Measurements from ENCODE around the gene CD1C. TPM values are rescaled to one million over a fixed set of nuclear protein-coding genes. Genes with fewer than 3 reads are reported as not detected.

The CD1C gene
- total RNA-seq, 1 donor from 2014 or later, result not detected

DNA sequence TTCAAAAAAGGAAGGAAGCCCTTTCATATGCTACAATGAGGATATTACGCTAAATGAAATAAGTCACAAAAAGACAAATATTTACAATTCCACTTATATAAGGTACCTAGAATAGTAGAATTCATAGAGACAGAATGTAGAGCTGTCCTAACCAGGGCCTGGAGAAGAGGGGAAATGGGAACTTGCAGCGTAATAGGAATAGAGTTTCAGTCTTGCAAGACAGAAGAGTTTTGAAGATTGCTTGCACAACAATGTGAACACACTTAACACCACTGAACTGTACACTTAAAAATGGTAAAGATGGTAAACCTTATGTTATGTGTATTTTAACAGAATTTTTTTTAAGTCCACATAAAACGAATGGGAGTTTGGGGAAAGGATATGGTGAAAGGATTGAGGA lies 38.7 kb downstream of the CD1C start:
- TF ChIP-seq, protein P1, sequence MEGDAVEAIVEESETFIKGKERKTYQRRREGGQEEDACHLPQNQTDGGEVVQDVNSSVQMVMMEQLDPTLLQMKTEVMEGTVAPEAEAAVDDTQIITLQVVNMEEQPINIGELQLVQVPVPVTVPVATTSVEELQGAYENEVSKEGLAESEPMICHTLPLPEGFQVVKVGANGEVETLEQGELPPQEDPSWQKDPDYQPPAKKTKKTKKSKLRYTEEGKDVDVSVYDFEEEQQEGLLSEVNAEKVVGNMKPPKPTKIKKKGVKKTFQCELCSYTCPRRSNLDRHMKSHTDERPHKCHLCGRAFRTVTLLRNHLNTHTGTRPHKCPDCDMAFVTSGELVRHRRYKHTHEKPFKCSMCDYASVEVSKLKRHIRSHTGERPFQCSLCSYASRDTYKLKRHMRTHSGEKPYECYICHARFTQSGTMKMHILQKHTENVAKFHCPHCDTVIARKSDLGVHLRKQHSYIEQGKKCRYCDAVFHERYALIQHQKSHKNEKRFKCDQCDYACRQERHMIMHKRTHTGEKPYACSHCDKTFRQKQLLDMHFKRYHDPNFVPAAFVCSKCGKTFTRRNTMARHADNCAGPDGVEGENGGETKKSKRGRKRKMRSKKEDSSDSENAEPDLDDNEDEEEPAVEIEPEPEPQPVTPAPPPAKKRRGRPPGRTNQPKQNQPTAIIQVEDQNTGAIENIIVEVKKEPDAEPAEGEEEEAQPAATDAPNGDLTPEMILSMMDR (IDR thresholded peaks at IDR 0.05; ENCODE audit: unreplicated experiment), result no peak
- no peak for DNase-seq (ENCODE audit: low spot score in 2 of 2, unreplicated experiment in 2 of 2)
- Mint-ChIP-seq H3K9me3 (no peaks in the 10 kb centered on the region), H3K4me3 (no peak overlapping the region), H3K27ac (no peak overlapping the region), H3K36me3 (no peaks in the 10 kb centered on the region), H3K27me3 (ENCODE audit: low read depth) (no peaks in the 10 kb centered on the region), H3K4me1 (no peaks in the 10 kb centered on the region)

DNA sequence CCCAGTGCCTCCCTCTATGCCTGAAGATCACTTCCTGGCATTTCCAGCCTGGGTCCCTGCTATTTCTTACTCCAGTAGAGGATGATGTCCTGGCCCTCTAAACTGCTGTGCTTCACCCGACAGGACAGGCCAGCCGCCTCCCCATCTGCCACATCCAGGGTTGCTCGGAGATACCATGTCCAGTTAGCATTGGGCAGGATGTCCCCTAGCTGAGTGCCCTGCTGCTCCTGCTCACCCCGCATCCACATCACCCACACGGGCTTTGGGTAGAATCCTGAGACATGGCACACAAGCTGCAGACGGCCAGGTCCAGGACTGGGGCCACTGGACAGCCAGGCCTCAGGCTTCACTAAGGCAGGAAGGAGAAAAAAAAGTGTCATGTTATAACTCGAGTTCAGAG lies 39.6 kb downstream of the CD1C start:
- H3K9me3 Mint-ChIP-seq, result no peaks in the 10 kb centered on the region
- no peaks in the 10 kb centered on the region for H3K36me3 Mint-ChIP-seq
- H3K27ac Mint-ChIP-seq, result no peak overlapping the region
- H3K4me1 Mint-ChIP-seq, result no peaks in the 10 kb centered on the region
- TF ChIP-seq, protein P1 (IDR thresholded peaks at IDR 0.05; ENCODE audit: unreplicated experiment), result no peak
- H3K4me3 Mint-ChIP-seq, result no peak overlapping the region
- DNase-seq (ENCODE audit: low spot score in 2 of 2, unreplicated experiment in 2 of 2), result no peak
- H3K27me3 Mint-ChIP-seq (ENCODE audit: low read depth), result no peaks in the 10 kb centered on the region

DNA sequence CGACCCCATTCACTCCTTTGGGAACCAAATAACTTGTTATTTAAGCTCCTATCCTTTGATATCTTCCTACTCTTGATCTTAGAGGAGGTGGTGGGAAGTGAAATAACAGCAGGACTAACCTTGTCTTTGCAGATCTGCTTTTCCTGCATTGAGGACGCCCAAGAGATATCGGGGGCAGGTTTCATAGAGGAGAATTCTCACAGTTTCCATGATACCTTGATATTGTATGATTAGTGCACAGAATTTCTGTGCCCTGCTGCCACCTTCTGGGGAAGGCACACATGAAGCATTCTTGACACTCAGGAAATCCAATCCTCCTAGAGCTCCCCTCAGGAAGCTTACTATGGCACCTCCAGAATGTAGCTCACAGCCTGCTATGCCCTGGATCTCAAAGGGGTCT lies 40.0 kb downstream of the CD1C start:
- H3K27ac Mint-ChIP-seq, result no peak overlapping the region
- no peaks in the 10 kb centered on the region for H3K36me3 Mint-ChIP-seq
- TF ChIP-seq, protein P1 (IDR thresholded peaks at IDR 0.05; ENCODE audit: unreplicated experiment), result no peak
- H3K4me3 Mint-ChIP-seq, result no peak overlapping the region
- no peak for DNase-seq (ENCODE audit: low spot score in 2 of 2, unreplicated experiment in 2 of 2)
- H3K4me1 Mint-ChIP-seq, result no peaks in the 10 kb centered on the region
- H3K9me3 Mint-ChIP-seq, result no peaks in the 10 kb centered on the region
- H3K27me3 Mint-ChIP-seq (ENCODE audit: low read depth), result no peaks in the 10 kb centered on the region

DNA sequence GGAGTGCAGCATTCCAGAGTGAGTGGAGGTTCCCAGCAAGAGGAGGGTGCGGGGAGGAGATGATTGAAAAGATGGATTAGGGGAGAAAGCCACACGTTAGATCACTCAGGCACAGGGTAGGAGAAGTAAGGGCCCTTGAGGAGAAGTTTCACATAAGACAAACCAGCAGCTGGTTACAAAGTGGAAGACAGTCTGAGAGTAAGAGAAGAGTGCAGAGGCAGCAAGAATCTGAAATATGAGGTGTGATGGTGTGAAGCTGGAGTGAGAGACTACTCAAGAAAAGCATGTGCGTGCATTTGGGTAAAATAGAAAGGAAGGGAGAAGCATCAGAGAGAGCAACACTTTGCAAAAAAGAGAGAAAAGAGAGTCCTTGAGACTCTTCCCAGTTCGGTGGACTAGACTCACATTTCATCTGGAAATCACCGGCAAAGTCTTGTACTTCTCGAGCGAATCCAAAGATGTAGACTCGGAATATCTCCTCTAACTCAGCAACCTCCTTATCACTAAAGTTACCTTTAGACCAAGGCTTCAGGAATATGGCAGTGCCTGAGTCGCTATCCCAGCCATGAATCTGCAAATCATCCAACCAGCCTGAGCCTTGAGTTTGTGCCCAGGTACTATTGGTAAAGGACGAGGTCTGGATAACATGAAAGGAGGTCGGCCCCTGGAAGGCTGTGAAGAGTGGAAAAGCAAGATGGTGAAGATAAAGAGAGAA lies 40.8 kb downstream of the CD1C start:
- TF ChIP-seq, protein P1 (IDR thresholded peaks at IDR 0.05; ENCODE audit: unreplicated experiment), result no peak
- H3K27me3 Mint-ChIP-seq (ENCODE audit: low read depth), result no peaks in the 10 kb centered on the region
- H3K9me3 Mint-ChIP-seq, result no peaks in the 10 kb centered on the region
- no peak overlapping the region for H3K27ac Mint-ChIP-seq
- H3K36me3 Mint-ChIP-seq, result no peaks in the 10 kb centered on the region
- no peak overlapping the region for H3K4me3 Mint-ChIP-seq
- no peaks in the 10 kb centered on the region for H3K4me1 Mint-ChIP-seq
- no peak for DNase-seq (ENCODE audit: low spot score in 2 of 2, unreplicated experiment in 2 of 2)

DNA sequence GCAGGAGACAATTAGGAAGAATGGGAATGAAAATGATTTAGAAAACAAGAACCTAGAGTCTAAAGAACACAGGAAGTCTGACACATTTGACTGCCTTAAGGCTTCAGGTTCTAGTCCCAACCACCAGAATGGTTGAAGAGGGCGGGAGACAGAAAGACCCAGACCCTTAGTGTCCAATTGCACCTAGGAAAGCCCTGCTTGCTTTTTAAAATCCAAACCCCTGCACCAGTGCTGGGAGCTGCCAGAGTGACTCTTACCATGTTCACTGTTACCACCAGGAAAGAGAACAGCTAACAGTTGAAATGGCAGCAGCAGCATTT lies 41.3 kb downstream of the CD1C start:
- H3K27me3 Mint-ChIP-seq (ENCODE audit: low read depth), result no peaks in the 10 kb centered on the region
- no peak overlapping the region for H3K27ac Mint-ChIP-seq
- no peaks in the 10 kb centered on the region for H3K4me1 Mint-ChIP-seq
- no peaks in the 10 kb centered on the region for H3K9me3 Mint-ChIP-seq
- TF ChIP-seq, protein P1 (IDR thresholded peaks at IDR 0.05; ENCODE audit: unreplicated experiment), result no peak
- no peak for DNase-seq (ENCODE audit: low spot score in 2 of 2, unreplicated experiment in 2 of 2)
- H3K4me3 Mint-ChIP-seq, result no peak overlapping the region
- no peaks in the 10 kb centered on the region for H3K36me3 Mint-ChIP-seq

All from mesothelial cell of epicardium (in vitro differentiated cells).